ENCODE results near the gene S100A3. TPM values are rescaled to one million over a fixed set of nuclear protein-coding genes. Genes with fewer than 3 reads are reported as not detected.

S100A3 gene
- total and polyA plus RNA-seq, 2 of the 13 experiments (the other 11 are each of a cell fraction or from before 2014, with no cell fraction given) = 2.5 to 4.5 TPM

DNA sequence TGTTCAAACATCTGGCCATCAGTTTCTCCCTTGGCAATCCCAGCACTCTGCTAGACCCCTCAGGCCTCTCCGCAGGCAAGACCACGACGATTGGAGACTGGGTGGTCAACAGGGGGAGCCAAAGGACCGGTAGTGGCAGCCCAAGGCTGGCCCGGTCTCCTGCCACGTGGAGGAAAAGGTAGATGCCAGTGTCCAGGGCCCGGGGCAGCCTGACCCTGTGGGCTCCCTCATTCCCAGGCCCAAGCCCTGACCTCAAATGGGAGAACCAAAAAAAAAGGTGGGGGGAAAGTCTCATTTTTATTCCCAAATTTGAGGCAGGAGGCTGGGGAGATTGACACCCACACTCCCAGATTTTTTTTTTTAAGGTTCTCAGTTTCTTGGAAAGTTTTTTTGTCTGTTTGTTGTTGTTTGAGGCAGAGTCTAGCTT is 38.1 kb downstream of the S100A3 start (continued):
- TF ChIP-seq, protein P1, sequence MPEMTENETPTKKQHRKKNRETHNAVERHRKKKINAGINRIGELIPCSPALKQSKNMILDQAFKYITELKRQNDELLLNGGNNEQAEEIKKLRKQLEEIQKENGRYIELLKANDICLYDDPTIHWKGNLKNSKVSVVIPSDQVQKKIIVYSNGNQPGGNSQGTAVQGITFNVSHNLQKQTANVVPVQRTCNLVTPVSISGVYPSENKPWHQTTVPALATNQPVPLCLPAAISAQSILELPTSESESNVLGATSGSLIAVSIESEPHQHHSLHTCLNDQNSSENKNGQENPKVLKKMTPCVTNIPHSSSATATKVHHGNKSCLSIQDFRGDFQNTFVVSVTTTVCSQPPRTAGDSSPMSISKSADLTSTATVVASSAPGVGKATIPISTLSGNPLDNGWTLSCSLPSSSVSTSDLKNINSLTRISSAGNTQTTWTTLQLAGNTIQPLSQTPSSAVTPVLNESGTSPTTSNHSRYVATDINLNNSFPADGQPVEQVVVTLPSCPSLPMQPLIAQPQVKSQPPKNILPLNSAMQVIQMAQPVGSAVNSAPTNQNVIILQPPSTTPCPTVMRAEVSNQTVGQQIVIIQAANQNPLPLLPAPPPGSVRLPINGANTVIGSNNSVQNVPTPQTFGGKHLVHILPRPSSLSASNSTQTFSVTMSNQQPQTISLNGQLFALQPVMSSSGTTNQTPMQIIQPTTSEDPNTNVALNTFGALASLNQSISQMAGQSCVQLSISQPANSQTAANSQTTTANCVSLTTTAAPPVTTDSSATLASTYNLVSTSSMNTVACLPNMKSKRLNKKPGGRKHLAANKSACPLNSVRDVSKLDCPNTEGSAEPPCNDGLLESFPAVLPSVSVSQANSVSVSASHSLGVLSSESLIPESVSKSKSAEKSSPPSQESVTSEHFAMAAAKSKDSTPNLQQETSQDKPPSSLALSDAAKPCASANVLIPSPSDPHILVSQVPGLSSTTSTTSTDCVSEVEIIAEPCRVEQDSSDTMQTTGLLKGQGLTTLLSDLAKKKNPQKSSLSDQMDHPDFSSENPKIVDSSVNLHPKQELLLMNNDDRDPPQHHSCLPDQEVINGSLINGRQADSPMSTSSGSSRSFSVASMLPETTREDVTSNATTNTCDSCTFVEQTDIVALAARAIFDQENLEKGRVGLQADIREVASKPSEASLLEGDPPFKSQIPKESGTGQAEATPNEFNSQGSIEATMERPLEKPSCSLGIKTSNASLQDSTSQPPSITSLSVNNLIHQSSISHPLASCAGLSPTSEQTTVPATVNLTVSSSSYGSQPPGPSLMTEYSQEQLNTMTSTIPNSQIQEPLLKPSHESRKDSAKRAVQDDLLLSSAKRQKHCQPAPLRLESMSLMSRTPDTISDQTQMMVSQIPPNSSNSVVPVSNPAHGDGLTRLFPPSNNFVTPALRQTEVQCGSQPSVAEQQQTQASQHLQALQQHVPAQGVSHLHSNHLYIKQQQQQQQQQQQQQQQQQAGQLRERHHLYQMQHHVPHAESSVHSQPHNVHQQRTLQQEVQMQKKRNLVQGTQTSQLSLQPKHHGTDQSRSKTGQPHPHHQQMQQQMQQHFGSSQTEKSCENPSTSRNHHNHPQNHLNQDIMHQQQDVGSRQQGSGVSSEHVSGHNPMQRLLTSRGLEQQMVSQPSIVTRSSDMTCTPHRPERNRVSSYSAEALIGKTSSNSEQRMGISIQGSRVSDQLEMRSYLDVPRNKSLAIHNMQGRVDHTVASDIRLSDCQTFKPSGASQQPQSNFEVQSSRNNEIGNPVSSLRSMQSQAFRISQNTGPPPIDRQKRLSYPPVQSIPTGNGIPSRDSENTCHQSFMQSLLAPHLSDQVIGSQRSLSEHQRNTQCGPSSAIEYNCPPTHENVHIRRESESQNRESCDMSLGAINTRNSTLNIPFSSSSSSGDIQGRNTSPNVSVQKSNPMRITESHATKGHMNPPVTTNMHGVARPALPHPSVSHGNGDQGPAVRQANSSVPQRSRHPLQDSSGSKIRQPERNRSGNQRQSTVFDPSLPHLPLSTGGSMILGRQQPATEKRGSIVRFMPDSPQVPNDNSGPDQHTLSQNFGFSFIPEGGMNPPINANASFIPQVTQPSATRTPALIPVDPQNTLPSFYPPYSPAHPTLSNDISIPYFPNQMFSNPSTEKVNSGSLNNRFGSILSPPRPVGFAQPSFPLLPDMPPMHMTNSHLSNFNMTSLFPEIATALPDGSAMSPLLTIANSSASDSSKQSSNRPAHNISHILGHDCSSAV (CRISPR knock-in tag; IDR thresholded peaks at IDR 0.05; ENCODE audit: borderline replicate concordance) = no peak
- TF ChIP-seq ZNF619 (CRISPR knock-in tag; IDR thresholded peaks at IDR 0.05) = no peak
- TF ChIP-seq ZNF629 (CRISPR knock-in tag; conservative IDR thresholded peaks at IDR 0.05) = no peak
- no peak for TF ChIP-seq NCOR1 (IDR thresholded peaks at IDR 0.05; ENCODE audit: borderline replicate concordance, low read length)
- TF ChIP-seq KLF15 (CRISPR knock-in tag; IDR thresholded peaks at IDR 0.05; ENCODE audit: borderline replicate concordance) = no peak
- TF ChIP-seq, protein P2, sequence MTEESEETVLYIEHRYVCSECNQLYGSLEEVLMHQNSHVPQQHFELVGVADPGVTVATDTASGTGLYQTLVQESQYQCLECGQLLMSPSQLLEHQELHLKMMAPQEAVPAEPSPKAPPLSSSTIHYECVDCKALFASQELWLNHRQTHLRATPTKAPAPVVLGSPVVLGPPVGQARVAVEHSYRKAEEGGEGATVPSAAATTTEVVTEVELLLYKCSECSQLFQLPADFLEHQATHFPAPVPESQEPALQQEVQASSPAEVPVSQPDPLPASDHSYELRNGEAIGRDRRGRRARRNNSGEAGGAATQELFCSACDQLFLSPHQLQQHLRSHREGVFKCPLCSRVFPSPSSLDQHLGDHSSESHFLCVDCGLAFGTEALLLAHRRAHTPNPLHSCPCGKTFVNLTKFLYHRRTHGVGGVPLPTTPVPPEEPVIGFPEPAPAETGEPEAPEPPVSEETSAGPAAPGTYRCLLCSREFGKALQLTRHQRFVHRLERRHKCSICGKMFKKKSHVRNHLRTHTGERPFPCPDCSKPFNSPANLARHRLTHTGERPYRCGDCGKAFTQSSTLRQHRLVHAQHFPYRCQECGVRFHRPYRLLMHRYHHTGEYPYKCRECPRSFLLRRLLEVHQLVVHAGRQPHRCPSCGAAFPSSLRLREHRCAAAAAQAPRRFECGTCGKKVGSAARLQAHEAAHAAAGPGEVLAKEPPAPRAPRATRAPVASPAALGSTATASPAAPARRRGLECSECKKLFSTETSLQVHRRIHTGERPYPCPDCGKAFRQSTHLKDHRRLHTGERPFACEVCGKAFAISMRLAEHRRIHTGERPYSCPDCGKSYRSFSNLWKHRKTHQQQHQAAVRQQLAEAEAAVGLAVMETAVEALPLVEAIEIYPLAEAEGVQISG (CRISPR knock-in tag; IDR thresholded peaks at IDR 0.05) = peak; percentile 43; the same call in 1 of the 2 replicates
- TF ChIP-seq, protein P3, sequence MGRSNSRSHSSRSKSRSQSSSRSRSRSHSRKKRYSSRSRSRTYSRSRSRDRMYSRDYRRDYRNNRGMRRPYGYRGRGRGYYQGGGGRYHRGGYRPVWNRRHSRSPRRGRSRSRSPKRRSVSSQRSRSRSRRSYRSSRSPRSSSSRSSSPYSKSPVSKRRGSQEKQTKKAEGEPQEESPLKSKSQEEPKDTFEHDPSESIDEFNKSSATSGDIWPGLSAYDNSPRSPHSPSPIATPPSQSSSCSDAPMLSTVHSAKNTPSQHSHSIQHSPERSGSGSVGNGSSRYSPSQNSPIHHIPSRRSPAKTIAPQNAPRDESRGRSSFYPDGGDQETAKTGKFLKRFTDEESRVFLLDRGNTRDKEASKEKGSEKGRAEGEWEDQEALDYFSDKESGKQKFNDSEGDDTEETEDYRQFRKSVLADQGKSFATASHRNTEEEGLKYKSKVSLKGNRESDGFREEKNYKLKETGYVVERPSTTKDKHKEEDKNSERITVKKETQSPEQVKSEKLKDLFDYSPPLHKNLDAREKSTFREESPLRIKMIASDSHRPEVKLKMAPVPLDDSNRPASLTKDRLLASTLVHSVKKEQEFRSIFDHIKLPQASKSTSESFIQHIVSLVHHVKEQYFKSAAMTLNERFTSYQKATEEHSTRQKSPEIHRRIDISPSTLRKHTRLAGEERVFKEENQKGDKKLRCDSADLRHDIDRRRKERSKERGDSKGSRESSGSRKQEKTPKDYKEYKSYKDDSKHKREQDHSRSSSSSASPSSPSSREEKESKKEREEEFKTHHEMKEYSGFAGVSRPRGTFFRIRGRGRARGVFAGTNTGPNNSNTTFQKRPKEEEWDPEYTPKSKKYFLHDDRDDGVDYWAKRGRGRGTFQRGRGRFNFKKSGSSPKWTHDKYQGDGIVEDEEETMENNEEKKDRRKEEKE (IDR thresholded peaks at IDR 0.05) = no peak
- TF ChIP-seq AHR (CRISPR knock-in tag; IDR thresholded peaks at IDR 0.05) = 0 out of 2 replicates have a peak, but pooled peaks have one; percentile 56
- TF ChIP-seq, protein P4, sequence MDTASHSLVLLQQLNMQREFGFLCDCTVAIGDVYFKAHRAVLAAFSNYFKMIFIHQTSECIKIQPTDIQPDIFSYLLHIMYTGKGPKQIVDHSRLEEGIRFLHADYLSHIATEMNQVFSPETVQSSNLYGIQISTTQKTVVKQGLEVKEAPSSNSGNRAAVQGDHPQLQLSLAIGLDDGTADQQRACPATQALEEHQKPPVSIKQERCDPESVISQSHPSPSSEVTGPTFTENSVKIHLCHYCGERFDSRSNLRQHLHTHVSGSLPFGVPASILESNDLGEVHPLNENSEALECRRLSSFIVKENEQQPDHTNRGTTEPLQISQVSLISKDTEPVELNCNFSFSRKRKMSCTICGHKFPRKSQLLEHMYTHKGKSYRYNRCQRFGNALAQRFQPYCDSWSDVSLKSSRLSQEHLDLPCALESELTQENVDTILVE (CRISPR knock-in tag; IDR thresholded peaks at IDR 0.05) = peak; percentile 72
- TF ChIP-seq ZBTB1 (CRISPR knock-in tag; IDR thresholded peaks at IDR 0.05; ENCODE audit: borderline replicate concordance) = no peak
- TF ChIP-seq, protein P5, sequence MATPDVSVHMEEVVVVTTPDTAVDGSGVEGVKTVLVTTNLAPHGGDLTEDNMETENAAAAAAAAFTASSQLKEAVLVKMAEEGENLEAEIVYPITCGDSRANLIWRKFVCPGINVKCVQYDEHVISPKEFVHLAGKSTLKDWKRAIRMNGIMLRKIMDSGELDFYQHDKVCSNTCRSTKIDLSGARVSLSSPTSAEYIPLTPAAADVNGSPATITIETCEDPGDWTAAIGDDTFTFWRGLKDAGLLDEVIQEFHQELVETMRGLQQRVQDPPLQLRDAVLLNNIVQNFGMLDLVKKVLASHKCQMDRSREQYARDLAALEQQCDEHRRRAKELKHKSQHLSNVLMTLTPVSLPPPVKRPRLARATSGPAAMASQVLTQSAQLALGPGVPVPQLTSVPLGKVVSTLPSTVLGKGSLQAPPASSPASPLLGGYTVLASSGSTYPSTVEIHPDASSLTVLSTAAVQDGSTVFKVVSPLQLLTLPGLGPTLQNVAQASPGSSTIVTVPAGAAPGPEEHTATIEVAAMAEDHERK (CRISPR knock-in tag; IDR thresholded peaks at IDR 0.05; ENCODE audit: low read depth) = no peak
- TF ChIP-seq ZNF124 (CRISPR knock-in tag; IDR thresholded peaks at IDR 0.05) = 0 out of 2 replicates have a peak, but pooled peaks have one; percentile 28
- no peak for TF ChIP-seq EEA1 (CRISPR knock-in tag; IDR thresholded peaks at IDR 0.05; ENCODE audit: borderline replicate concordance)

All from HepG2 (cell line).